Measurements from ENCODE around the gene STX19. TPM values are rescaled to one million over a fixed set of nuclear protein-coding genes. Genes with fewer than 3 reads are reported as not detected.
A peak's percentile ranks its signal among the peaks of the same experiment; 100 is the strongest.

The STX19 gene
- total RNA-seq, 1 experiment from 2014 or later = not detected

- no peak overlapping the region for H3K4me3 Mint-ChIP-seq (ENCODE audit: unreplicated experiment)
- no peak overlapping the region for H3K27ac Mint-ChIP-seq (ENCODE audit: unreplicated experiment)
- H3K36me3 ChIP-seq (ENCODE audit: control insufficient read depth, insufficient read depth, low read length) = no peaks in the 10 kb centered on the region
- no peaks in the 10 kb centered on the region for H3K9me3 Mint-ChIP-seq (ENCODE audit: unreplicated experiment)
- BruUV-seq (replicated peaks) = no TSS peak
- no peaks in the 10 kb centered on the region for H3K27me3 Mint-ChIP-seq (ENCODE audit: insufficient read depth, unreplicated experiment)
- H3K27me3 ChIP-seq (replicated peaks; ENCODE audit: control insufficient read depth, insufficient read depth, low read length) = no peaks in the 10 kb centered on the region
- peaks cover 6% of the 10 kb centered on the region for H3K4me1 Mint-ChIP-seq (ENCODE audit: low read depth, unreplicated experiment)
- intact Hi-C loops (cut with micrococcal nuclease; ENCODE audit: unreplicated experiment) = no loop called here
- no peaks in the 10 kb centered on the region for H3K9me3 ChIP-seq
- ChIA-PET CTCF (no interaction called here), POLR2A (interaction anchor here (0.5 kb wide), 1 partner anchor 15 kb away, joined by 9 read pairs; no protein-coding TSS in a partner anchor)
- no peak for DNase-seq
- TF ChIP-seq CTCF (IDR thresholded peaks at IDR 0.05; ENCODE audit: insufficient read depth in 1 of 2, low read depth in 1 of 2, low read length in 1 of 2, severe bottlenecking in 1 of 2, unreplicated experiment in 1 of 2) = no peak
- peaks cover 7% of the 10 kb centered on the region for H3K36me3 Mint-ChIP-seq (ENCODE audit: insufficient read depth, unreplicated experiment)
- no peak overlapping the region for H3K4me3 ChIP-seq (ENCODE audit: low read depth, low read length)
- no peaks in the 10 kb centered on the region for H3K4me1 ChIP-seq
These were observed 45.0 kb downstream of the STX19 start for GRCh38 chr3:93983408-93983807.

- BruUV-seq (replicated peaks) = no TSS peak
- ChIA-PET POLR2A (no interaction called here), CTCF (no interaction called here)
- intact Hi-C loops (cut with micrococcal nuclease; ENCODE audit: unreplicated experiment) = no loop called here
- Histone ChIP-seq H3K27me3 (replicated peaks; ENCODE audit: control insufficient read depth, insufficient read depth, low read length) (no peaks in the 10 kb centered on the region), H3K9me3 (no peaks in the 10 kb centered on the region), H3K4me1 (no peaks in the 10 kb centered on the region), H3K36me3 (ENCODE audit: control insufficient read depth, insufficient read depth, low read length) (no peaks in the 10 kb centered on the region), H3K4me3 (ENCODE audit: low read depth, low read length) (no peak overlapping the region)
- peaks cover 6% of the 10 kb centered on the region for H3K4me1 Mint-ChIP-seq (ENCODE audit: low read depth, unreplicated experiment)
- no peak overlapping the region for H3K27ac Mint-ChIP-seq (ENCODE audit: unreplicated experiment)
- no peak for TF ChIP-seq CTCF (IDR thresholded peaks at IDR 0.05; ENCODE audit: insufficient read depth in 1 of 2, low read depth in 1 of 2, low read length in 1 of 2, severe bottlenecking in 1 of 2, unreplicated experiment in 1 of 2)
- no peaks in the 10 kb centered on the region for H3K27me3 Mint-ChIP-seq (ENCODE audit: insufficient read depth, unreplicated experiment)
- no peaks in the 10 kb centered on the region for H3K9me3 Mint-ChIP-seq (ENCODE audit: unreplicated experiment)
- DNase-seq = no peak
- peaks cover 7% of the 10 kb centered on the region for H3K36me3 Mint-ChIP-seq (ENCODE audit: insufficient read depth, unreplicated experiment)
- no peak overlapping the region for H3K4me3 Mint-ChIP-seq (ENCODE audit: unreplicated experiment)
These were observed 46.7 kb downstream of the STX19 start for GRCh38 chr3:93981649-93982048.

- Mint-ChIP-seq H3K27me3 (ENCODE audit: insufficient read depth, unreplicated experiment) (no peaks in the 10 kb centered on the region), H3K27ac (ENCODE audit: unreplicated experiment) (peak within 1 kb of the TSS; percentile 17), H3K9me3 (ENCODE audit: unreplicated experiment) (no peaks in the 10 kb centered on the region), H3K36me3 (ENCODE audit: insufficient read depth, unreplicated experiment) (peaks cover 7% of the 10 kb centered on the region), H3K4me3 (ENCODE audit: unreplicated experiment) (peak within 1 kb of the TSS; percentile 77), H3K4me1 (ENCODE audit: low read depth, unreplicated experiment) (peaks cover 6% of the 10 kb centered on the region)
- no peak for TF ChIP-seq CTCF (IDR thresholded peaks at IDR 0.05; ENCODE audit: insufficient read depth in 1 of 2, low read depth in 1 of 2, low read length in 1 of 2, severe bottlenecking in 1 of 2, unreplicated experiment in 1 of 2)
- Histone ChIP-seq H3K27me3 (replicated peaks; ENCODE audit: control insufficient read depth, insufficient read depth, low read length) (no peaks in the 10 kb centered on the region), H3K9me3 (no peaks in the 10 kb centered on the region), H3K4me3 (ENCODE audit: low read depth, low read length) (peak within 1 kb of the TSS; percentile 68), H3K36me3 (ENCODE audit: control insufficient read depth, insufficient read depth, low read length) (no peaks in the 10 kb centered on the region), H3K4me1 (no peaks in the 10 kb centered on the region)
- POLR2A ChIA-PET = interaction anchor here (0.6 to 1.0 kb wide), 2 partner anchors 11 to 83 kb away, joined by 3 to 8 read pairs; partner anchors contain the start of genes DHFR2 and NSUN3
- CTCF ChIA-PET = interaction anchor here (1.2 kb wide), 1 partner anchor 89 kb away, joined by 3 read pairs; no protein-coding TSS in a partner anchor
- peak; percentile 96 to 97 for DNase-seq
- intact Hi-C loops (cut with micrococcal nuclease; ENCODE audit: unreplicated experiment) = loop anchor here (10.0 kb wide), 1 partner anchor 75 kb away; no protein-coding TSS in a partner anchor
- TSS peak; percentile 52 for BruUV-seq (replicated peaks)
These were observed 48.3 kb downstream of the STX19 start, which contains the start of gene ARL13B for GRCh38 chr3:93979850-93980676. Gene ARL13B (plus strand): TSS chr3:93980155. CDS start chr3:93980424, 269 bp downstream.

Measured in Caco-2 (cell line).